A549 (cell line): Measurements from ENCODE around the gene EPS8L1.
"Not testable (repeated sequence)": the region's sequence is repeated elsewhere in the genome, so short reads cannot be mapped to it uniquely, and the experiment has no call there.

Experiments used
- JUN ChIP-seq, 2 experiments: fragments of >200 bp; sonication (Bioruptor Twin); formaldehyde crosslinking; IDR thresholded peaks; 2 replicates in 1 of 2; 3 replicates in 1 of 2; pipeline ENCODE4 v1.6.1; 2016 to 2017
- MAFK ChIP-seq: fragments of 450-650 bp; IDR thresholded peaks from 2 replicates; pipeline ENCODE4 v1.6.1; 2014; ENCODE audit not compliant: partially characterized antibody
- MAZ ChIP-seq: fragments of 150-350 bp; IDR thresholded peaks from 2 replicates; pipeline ENCODE4 v1.6.1; 2014; ENCODE audit warnings: antibody characterized with exemption, low read depth, low read length, borderline replicate concordance
- MYC ChIP-seq: IDR thresholded peaks from 2 replicates; pipeline ENCODE4 v1.6.1; 2012; ENCODE audit warnings: mild to moderate bottlenecking, inconsistent platforms, low read length, improper control_type of control experiment, borderline replicate concordance
- POLR2AphosphoS2 ChIP-seq: conservative IDR thresholded peaks from 2 replicates; pipeline ENCODE4 v1.6.1; 2012; ENCODE audit warnings: low read length, improper control_type of control experiment, inconsistent platforms
- RFX5 ChIP-seq: fragments of 450-650 bp; IDR thresholded peaks from 2 replicates; pipeline ENCODE4 v1.7.1; 2014; ENCODE audit warnings: antibody characterized with exemption, mild to moderate bottlenecking, moderate library complexity
- RNF2 ChIP-seq: fragments of 200-600 bp; sonication (generic); IDR thresholded peaks from 2 replicates; pipeline ENCODE4 v1.6.1; 2016; ENCODE audit warnings: low read depth, mild to moderate bottlenecking, antibody characterized with exemption, moderate library complexity, borderline replicate concordance
- TF ChIP-seq, protein P1 (sequence below): fragments of >200 bp; sonication (Bioruptor Twin); formaldehyde crosslinking; IDR thresholded peaks from 3 replicates; pipeline ENCODE4 v1.5.1; 2016
- TF ChIP-seq, protein P2 (sequence below): fragments of 150-350 bp; IDR thresholded peaks from 2 replicates; pipeline ENCODE4 v1.6.1; 2014; ENCODE audit warnings: low read depth, mild to moderate bottlenecking, low read length

DNA sequence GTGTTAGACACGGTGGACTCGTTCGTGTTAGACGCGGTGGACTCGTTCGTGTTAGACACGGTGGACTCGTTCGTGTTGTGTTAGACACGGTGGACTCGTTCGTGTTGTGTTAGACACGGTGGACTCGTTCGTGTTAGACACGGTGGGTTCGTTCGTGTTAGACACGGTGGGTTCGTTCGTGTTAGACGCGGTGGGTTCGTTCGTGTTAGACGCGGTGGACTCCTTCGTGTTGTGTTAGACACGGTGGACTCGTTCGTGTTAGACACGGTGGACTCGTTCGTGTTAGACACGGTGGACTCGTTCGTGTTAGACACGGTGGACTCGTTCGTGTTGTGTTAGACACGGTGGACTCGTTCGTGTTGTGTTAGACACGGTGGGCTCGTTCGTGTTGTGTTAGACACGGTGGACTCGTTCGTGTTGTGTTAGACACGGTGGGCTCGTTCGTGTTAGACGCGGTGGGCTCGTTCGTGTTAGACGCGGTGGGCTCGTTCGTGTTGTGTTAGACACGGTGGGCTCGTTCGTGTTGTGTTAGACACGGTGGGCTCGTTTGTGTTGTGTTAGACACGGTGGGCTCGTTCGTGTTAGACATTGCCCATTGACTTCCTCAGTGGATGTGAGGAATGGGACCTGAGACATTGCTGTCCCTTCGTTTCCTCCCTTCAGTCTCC, 42.6 kb upstream of the EPS8L1 start:
- TF ChIP-seq MAFK; MYC; POLR2AphosphoS2; MAZ; RFX5; RNF2; JUN (IDR thresholded peaks at IDR 0.05): not testable (repeated sequence)
- TF ChIP-seq, protein P1, sequence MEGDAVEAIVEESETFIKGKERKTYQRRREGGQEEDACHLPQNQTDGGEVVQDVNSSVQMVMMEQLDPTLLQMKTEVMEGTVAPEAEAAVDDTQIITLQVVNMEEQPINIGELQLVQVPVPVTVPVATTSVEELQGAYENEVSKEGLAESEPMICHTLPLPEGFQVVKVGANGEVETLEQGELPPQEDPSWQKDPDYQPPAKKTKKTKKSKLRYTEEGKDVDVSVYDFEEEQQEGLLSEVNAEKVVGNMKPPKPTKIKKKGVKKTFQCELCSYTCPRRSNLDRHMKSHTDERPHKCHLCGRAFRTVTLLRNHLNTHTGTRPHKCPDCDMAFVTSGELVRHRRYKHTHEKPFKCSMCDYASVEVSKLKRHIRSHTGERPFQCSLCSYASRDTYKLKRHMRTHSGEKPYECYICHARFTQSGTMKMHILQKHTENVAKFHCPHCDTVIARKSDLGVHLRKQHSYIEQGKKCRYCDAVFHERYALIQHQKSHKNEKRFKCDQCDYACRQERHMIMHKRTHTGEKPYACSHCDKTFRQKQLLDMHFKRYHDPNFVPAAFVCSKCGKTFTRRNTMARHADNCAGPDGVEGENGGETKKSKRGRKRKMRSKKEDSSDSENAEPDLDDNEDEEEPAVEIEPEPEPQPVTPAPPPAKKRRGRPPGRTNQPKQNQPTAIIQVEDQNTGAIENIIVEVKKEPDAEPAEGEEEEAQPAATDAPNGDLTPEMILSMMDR = not testable (repeated sequence)
- TF ChIP-seq, protein P2, sequence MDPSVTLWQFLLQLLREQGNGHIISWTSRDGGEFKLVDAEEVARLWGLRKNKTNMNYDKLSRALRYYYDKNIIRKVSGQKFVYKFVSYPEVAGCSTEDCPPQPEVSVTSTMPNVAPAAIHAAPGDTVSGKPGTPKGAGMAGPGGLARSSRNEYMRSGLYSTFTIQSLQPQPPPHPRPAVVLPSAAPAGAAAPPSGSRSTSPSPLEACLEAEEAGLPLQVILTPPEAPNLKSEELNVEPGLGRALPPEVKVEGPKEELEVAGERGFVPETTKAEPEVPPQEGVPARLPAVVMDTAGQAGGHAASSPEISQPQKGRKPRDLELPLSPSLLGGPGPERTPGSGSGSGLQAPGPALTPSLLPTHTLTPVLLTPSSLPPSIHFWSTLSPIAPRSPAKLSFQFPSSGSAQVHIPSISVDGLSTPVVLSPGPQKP = not testable (repeated sequence)
